HepG2 (cell line): ENCODE data around the gene CD68. TPM values are rescaled to one million over a fixed set of nuclear protein-coding genes. Genes with fewer than 3 reads are reported as not detected.

Experiments
- DZIP1 ChIP-seq: sonication (generic); formaldehyde crosslinking; IDR thresholded peaks from 2 replicates; pipeline ENCODE4 v1.5.0; 2020; ENCODE audit warnings: mild to moderate bottlenecking, missing genetic modification reagents
- FOXA1 ChIP-seq, 2 experiments: fragments of 450-650 bp in 1 of 2; sonication (generic) in 1 of 2; formaldehyde crosslinking in 1 of 2; IDR thresholded peaks; 2 replicates each; pipeline versions ENCODE4 v1.4.0 to v1.6.1; 2016 to 2020; ENCODE audit warnings: missing genetic modification reagents in 1 of 2
- HNRNPK ChIP-seq: fragments of 200-400 bp; formaldehyde crosslinking; IDR thresholded peaks from 2 replicates; pipeline ENCODE4 v1.6.1; 2018; ENCODE audit warnings: low read length, low read depth, moderate library complexity, mild to moderate bottlenecking; ENCODE audit not compliant: poor library complexity, severe bottlenecking
- MXD3 ChIP-seq: IDR thresholded peaks from 2 replicates; pipeline ENCODE4 v1.6.1; 2016; ENCODE audit warnings: mild to moderate bottlenecking, missing biosample characterization, missing genetic modification reagents
- RAD21 ChIP-seq: fragments of 450-650 bp; formaldehyde crosslinking; IDR thresholded peaks from 2 replicates; pipeline ENCODE4 v1.5.0; 2020; ENCODE audit warnings: mild to moderate bottlenecking
- RBM39 ChIP-seq: fragments of 200-400 bp; formaldehyde crosslinking; IDR thresholded peaks from one replicate; pipeline ENCODE4 v1.6.1; 2018; ENCODE audit warnings: antibody characterized with exemption, mild to moderate bottlenecking, low read depth, low read length; ENCODE audit not compliant: poor library complexity, severe bottlenecking
- U2AF2 ChIP-seq: fragments of 200-400 bp; formaldehyde crosslinking; IDR thresholded peaks from 2 replicates; pipeline ENCODE4 v1.6.1; 2017; ENCODE audit warnings: low read depth, mild to moderate bottlenecking, low read length
- ZBTB33 ChIP-seq: sonication (generic); formaldehyde crosslinking; IDR thresholded peaks from 2 replicates; pipeline ENCODE4 v1.4.0; 2020; ENCODE audit warnings: missing genetic modification reagents
- ZFX ChIP-seq: sonication (generic); formaldehyde crosslinking; IDR thresholded peaks from 2 replicates; pipeline ENCODE4 v1.4.0; 2020; ENCODE audit warnings: mild to moderate bottlenecking, low read depth, missing genetic modification reagents, moderate library complexity
- ZHX2 ChIP-seq, 2 experiments: sonication (generic) in 1 of 2; formaldehyde crosslinking in 1 of 2; IDR thresholded peaks; 2 replicates each; pipeline versions ENCODE4 v1.6.1 to v1.9.0; 2014 to 2022; ENCODE audit warnings: antibody characterized with exemption in 1 of 2, borderline replicate concordance in 1 of 2, inconsistent platforms in 1 of 2, low read depth in 1 of 2, missing genetic modification reagents in 1 of 2
- ZNF160 ChIP-seq: sonication (generic); formaldehyde crosslinking; IDR thresholded peaks from 2 replicates; pipeline ENCODE4 v1.8.0; 2022; ENCODE audit warnings: mild to moderate bottlenecking, inconsistent platforms, missing genetic modification reagents
- ZNF24 ChIP-seq: fragments of 450-650 bp; IDR thresholded peaks from 2 replicates; pipeline ENCODE4 v1.6.1; 2017; ENCODE audit warnings: antibody characterized with exemption, mild to moderate bottlenecking
- ZNF333 ChIP-seq: sonication (generic); formaldehyde crosslinking; IDR thresholded peaks from 2 replicates; pipeline ENCODE4 v1.4.0; 2020; ENCODE audit warnings: mild to moderate bottlenecking, missing genetic modification reagents, borderline replicate concordance
- ZNF33A ChIP-seq: sonication (generic); formaldehyde crosslinking; IDR thresholded peaks from 2 replicates; pipeline ENCODE4 v1.5.1; 2020; ENCODE audit warnings: missing genetic modification reagents, mild to moderate bottlenecking, moderate library complexity, borderline replicate concordance
- ZNF550 ChIP-seq: sonication (generic); formaldehyde crosslinking; IDR thresholded peaks from 2 replicates; pipeline ENCODE4 v1.4.0; 2020; ENCODE audit warnings: mild to moderate bottlenecking, missing genetic modification reagents, borderline replicate concordance
- ZNF607 ChIP-seq: sonication (generic); formaldehyde crosslinking; IDR thresholded peaks from 2 replicates; pipeline ENCODE4 v1.5.1; 2020; ENCODE audit warnings: missing genetic modification reagents, mild to moderate bottlenecking, borderline replicate concordance
- polyA plus RNA-seq, 8 experiments: library from polyadenylated mRNA; depleted of rRNA in 3 of 8; stranded (reverse) in 7 of 8; unstranded in 1 of 8; fragments of >200 nt; fragmentation: Illumina TruSeq in 4 of 8; extraction: Trizol in 4 of 8; gene quantifications; 2 replicates each; pipeline versions ENCODE4 v1.2.1 to v1.2.3, GENCODE V29; 2011 to 2016; ENCODE audit warnings: low read depth in 4 of 8, missing spikeins in 1 of 8, mixed read lengths in 1 of 8; ENCODE audit not compliant: insufficient read depth in 1 of 8
- total RNA-seq, 5 experiments: library from RNA; depleted of rRNA; stranded (reverse); fragments of >200 nt; fragmentation: Illumina TruSeq; extraction: Trizol; gene quantifications; 2 replicates each; pipeline ENCODE4 v1.2.3, GENCODE V29; 2016; ENCODE audit warnings: low read depth in 1 of 5

CD68 gene
- total and polyA plus RNA-seq, 2 of the 13 experiments (the other 11 are each of a cell fraction or from before 2014, with no cell fraction given) = 10.3 to 104 TPM

- TF ChIP-seq DZIP1 (CRISPR knock-in tag) (no peak; the same call in 1 of the 2 replicates), FOXA1 (IDR thresholded peaks at IDR 0.05) (no peak), FOXA1 (CRISPR knock-in tag; IDR thresholded peaks at IDR 0.05) (no peak; the same call in 1 of the 2 replicates), ZNF24 (no peak), ZBTB33 (CRISPR knock-in tag) (peak; percentile 19; the same call in 1 of the 2 replicates), ZHX2 (IDR thresholded peaks at IDR 0.05; ENCODE audit: low read depth) (peak; percentile 48; the same call in 1 of the 2 replicates), ZHX2 (CRISPR knock-in tag; IDR thresholded peaks at IDR 0.05; ENCODE audit: borderline replicate concordance) (peak; percentile 76; the same call in 1 of the 2 replicates), ZNF607 (peak; percentile 70; the same call in 1 of the 2 replicates), RAD21 (0 out of 2 replicates have a peak, but pooled peaks have one; percentile 38), ZFX (CRISPR knock-in tag) (peak; percentile 79), ZNF550 (CRISPR knock-in tag) (no peak), HNRNPK (peak; percentile 44), ZNF160 (no peak; the same call in 1 of the 2 replicates), MXD3 (CRISPR knock-in tag) (peak; percentile 89), U2AF2 (no peak), ZNF33A (CRISPR knock-in tag) (no peak), ZNF333 (CRISPR knock-in tag) (no peak), RBM39 (peak; percentile 73)
Measured at GRCh38 chr17:7573324-7574080, 5.9 kb upstream of the CD68 start (continued).
